Adipocyte (in vitro differentiated cells): ENCODE data around the gene HPS4.
A peak's percentile ranks its signal among the peaks of the same experiment; 100 is the strongest.

Experiments
- DNase-seq: peaks from one replicate; pipeline ENCODE4 v3.0.0-alpha.2; 2015; ENCODE audit warnings: low read depth
- H3K27me3 ChIP-seq: replicated peaks from 2 replicates; pipeline ENCODE4 v1.7.0; 2013; ENCODE audit warnings: mild to moderate bottlenecking, low read length, moderate library complexity; ENCODE audit not compliant: control insufficient read depth, insufficient read depth
- H3K36me3 ChIP-seq: 2 replicates; pipeline ENCODE4 v1.7.0; 2013; ENCODE audit warnings: low read length, mild to moderate bottlenecking, moderate library complexity; ENCODE audit not compliant: control insufficient read depth, insufficient read depth, severe bottlenecking
- H3K4me1 ChIP-seq: 2 replicates; pipeline ENCODE4 v1.7.0; 2013; ENCODE audit warnings: mild to moderate bottlenecking, low read length, moderate library complexity; ENCODE audit not compliant: control insufficient read depth, insufficient read depth
- H3K4me3 ChIP-seq: 2 replicates; pipeline ENCODE4 v1.7.0; 2013; ENCODE audit warnings: mild to moderate bottlenecking, low read length, moderate library complexity
- H3K9ac ChIP-seq: 2 replicates; pipeline ENCODE4 v1.7.0; 2013; ENCODE audit warnings: mild to moderate bottlenecking, low read length, moderate library complexity
- H3K9me3 ChIP-seq: 2 replicates; pipeline ENCODE4 v1.7.0; 2013; ENCODE audit warnings: mild to moderate bottlenecking, low read length, moderate library complexity; ENCODE audit not compliant: control insufficient read depth

The HPS4 gene

GRCh38 chr22:26492220-26492619, 8.6 kb upstream of the HPS4 start:
- Histone ChIP-seq H3K36me3 (peaks cover 89% of the 10 kb centered on the region), H3K4me3 (no peak overlapping the region), H3K9me3 (no peaks in the 10 kb centered on the region), H3K27me3 (no peaks in the 10 kb centered on the region), H3K9ac (no peak overlapping the region), H3K4me1 (no peaks in the 10 kb centered on the region)
- no peak for DNase-seq

- Histone ChIP-seq H3K4me1 (peaks cover 11% of the 10 kb centered on the region), H3K27me3 (no peaks in the 10 kb centered on the region), H3K36me3 (peaks cover 67% of the 10 kb centered on the region), H3K9me3 (no peaks in the 10 kb centered on the region), H3K9ac (no peak overlapping the region), H3K4me3 (no peak overlapping the region)
- no peak for DNase-seq
Observed at GRCh38 chr22:26489447-26490036, 6.0 kb upstream of the HPS4 start.

DNA sequence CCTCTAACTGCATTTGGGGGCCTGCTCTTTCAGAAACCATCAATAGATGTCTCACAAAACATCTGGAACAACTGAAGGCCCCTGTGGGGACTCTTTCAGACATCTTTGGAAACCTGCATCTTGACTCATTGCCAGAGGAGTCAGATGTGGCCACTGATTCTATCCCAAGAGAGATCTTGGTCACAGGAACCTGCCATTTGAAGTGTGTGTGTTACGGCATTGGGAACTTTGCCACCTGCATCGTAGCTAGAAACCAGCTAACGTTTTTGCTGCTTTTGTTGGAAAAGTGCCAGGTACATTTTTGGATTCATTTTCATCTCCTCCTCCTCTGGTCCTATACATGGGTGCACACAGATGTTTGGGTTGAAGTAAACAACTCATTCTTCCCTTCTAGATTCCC, 4.4 kb upstream of the HPS4 start:
- Histone ChIP-seq H3K36me3 (peaks cover 53% of the 10 kb centered on the region), H3K4me3 (no peak overlapping the region)

DNA sequence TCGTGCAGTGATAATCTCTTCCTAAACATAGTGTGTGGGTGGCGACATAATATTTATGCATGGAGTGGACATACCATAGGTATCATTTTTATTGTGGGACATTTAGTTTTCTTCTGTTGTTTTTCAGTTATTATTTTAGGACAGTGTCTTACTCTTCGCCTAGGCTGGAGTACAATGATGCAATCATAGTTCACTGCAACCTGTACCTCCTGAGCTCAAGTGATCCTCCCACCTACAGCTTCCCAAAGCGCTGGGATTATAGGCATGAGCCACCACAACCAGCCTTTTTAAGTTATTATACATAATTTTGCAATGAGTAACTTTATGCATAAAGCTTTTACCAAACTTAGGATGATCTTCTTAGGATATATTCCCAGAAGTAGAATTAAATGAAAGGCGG, 2.8 kb upstream of the HPS4 start:
- no peaks in the 10 kb centered on the region for H3K27me3 ChIP-seq
- H3K4me1 ChIP-seq = peaks cover 26% of the 10 kb centered on the region
- no peak overlapping the region for H3K9ac ChIP-seq
- H3K36me3 ChIP-seq = peaks cover 37% of the 10 kb centered on the region
- H3K9me3 ChIP-seq = no peaks in the 10 kb centered on the region
- no peak overlapping the region for H3K4me3 ChIP-seq
- DNase-seq = no peak

More for the DNA sequence above, 4.4 kb upstream of the HPS4 start:
- no peaks in the 10 kb centered on the region for H3K9me3 ChIP-seq
- H3K4me1 ChIP-seq = peaks cover 17% of the 10 kb centered on the region
- H3K9ac ChIP-seq = no peak overlapping the region
- H3K27me3 ChIP-seq = no peaks in the 10 kb centered on the region
- no peak for DNase-seq

- no peak for DNase-seq
- peaks cover 26% of the 10 kb centered on the region for H3K4me1 ChIP-seq
- H3K4me3 ChIP-seq = no peak overlapping the region
- H3K27me3 ChIP-seq = no peaks in the 10 kb centered on the region
- no peak overlapping the region for H3K9ac ChIP-seq
- no peaks in the 10 kb centered on the region for H3K9me3 ChIP-seq
- peaks cover 32% of the 10 kb centered on the region for H3K36me3 ChIP-seq
Observed at GRCh38 chr22:26485806-26486390, 2.3 kb upstream of the HPS4 start.

- Histone ChIP-seq H3K36me3 (peaks cover 25% of the 10 kb centered on the region), H3K9me3 (no peaks in the 10 kb centered on the region), H3K27me3 (no peaks in the 10 kb centered on the region), H3K4me3 (peak overlapping the region; percentile 93), H3K4me1 (peaks cover 26% of the 10 kb centered on the region), H3K9ac (peak overlapping the region; percentile 96)
- peak; percentile 49 for DNase-seq
Observed at GRCh38 chr22:26485013-26485412, 1.4 kb upstream of the HPS4 start.

DNA sequence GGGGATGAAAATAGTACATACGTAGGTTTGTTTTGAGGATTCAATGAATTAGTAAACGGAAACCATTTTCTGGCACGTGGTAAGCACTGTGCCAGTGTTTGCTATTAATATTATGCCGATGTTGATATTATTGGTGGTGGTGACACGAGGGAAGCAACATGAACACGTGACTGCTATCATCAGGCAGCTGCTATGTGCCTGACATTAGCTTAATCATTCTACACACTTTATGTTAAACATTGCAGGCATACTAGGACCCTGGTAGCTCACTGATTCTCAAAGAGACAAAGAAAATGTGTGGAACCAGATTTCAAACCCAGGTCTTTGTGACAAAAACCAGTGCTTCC, 750 bp upstream of the HPS4 start:
- Histone ChIP-seq H3K9me3 (no peaks in the 10 kb centered on the region), H3K4me1 (peaks cover 26% of the 10 kb centered on the region), H3K4me3 (peak overlapping the region; percentile 93), H3K27me3 (no peaks in the 10 kb centered on the region), H3K36me3 (peaks cover 19% of the 10 kb centered on the region), H3K9ac (peak overlapping the region; percentile 96)
- no peak for DNase-seq

DNA sequence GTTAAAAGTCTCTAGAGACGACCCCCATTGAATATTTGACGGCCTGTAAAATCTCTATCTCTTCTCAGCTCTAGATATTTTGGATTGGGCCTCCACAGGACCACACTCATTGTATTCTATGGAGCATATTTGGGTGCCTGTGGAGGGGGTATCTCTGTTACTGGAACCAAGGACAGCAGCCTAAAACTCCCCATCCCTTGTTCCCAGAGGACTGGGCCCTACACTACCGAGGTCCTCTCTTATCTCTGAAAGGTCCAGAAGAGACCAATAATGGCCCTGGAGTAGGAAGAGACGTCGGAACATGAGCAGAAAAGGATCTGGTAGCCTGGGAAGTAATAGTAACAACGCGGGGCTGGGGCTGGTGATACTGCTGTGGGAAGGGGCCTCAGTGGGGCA, 542 bp downstream of the HPS4 start:
- peak overlapping the region; percentile 93 for H3K4me3 ChIP-seq
- no peaks in the 10 kb centered on the region for H3K27me3 ChIP-seq
- no peaks in the 10 kb centered on the region for H3K9me3 ChIP-seq
- peaks cover 26% of the 10 kb centered on the region for H3K4me1 ChIP-seq
- no peak for DNase-seq
- peak overlapping the region; percentile 96 for H3K9ac ChIP-seq
- H3K36me3 ChIP-seq = peaks cover 7% of the 10 kb centered on the region

DNA sequence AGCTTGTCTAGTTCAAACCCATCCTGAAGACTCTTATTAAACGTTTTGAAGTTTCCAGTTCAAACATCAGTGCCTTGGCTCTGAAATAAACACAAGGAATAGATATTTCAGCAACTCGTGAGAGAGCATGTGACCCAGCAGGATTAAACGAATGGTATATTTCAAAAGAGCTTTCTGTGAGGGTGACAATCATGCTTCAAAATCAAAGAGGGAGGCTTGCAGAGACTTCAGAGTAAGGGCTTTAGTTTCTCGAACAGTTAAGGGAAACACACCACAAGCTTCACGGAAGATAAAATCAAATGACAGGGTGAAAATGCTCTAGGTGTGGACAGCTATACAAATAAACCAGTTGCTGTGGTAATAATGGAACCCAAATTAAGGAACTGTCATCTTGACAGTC, 1.4 kb downstream of the HPS4 start:
- Histone ChIP-seq H3K4me3 (no peak overlapping the region), H3K9ac (no peak overlapping the region), H3K36me3 (peaks cover 3% of the 10 kb centered on the region), H3K4me1 (peaks cover 26% of the 10 kb centered on the region), H3K27me3 (no peaks in the 10 kb centered on the region), H3K9me3 (no peaks in the 10 kb centered on the region)
- no peak for DNase-seq

GRCh38 chr22:26481694-26482093, 1.9 kb downstream of the HPS4 start:
- Histone ChIP-seq H3K9ac (no peak overlapping the region), H3K4me3 (no peak overlapping the region), H3K9me3 (no peaks in the 10 kb centered on the region), H3K36me3 (peaks cover 8% of the 10 kb centered on the region), H3K4me1 (peaks cover 26% of the 10 kb centered on the region), H3K27me3 (no peaks in the 10 kb centered on the region)
- no peak for DNase-seq

GRCh38 chr22:26481112-26481693, 2.4 kb downstream of the HPS4 start:
- Histone ChIP-seq H3K9me3 (no peaks in the 10 kb centered on the region), H3K9ac (no peak overlapping the region), H3K27me3 (no peaks in the 10 kb centered on the region), H3K36me3 (peaks cover 13% of the 10 kb centered on the region), H3K4me1 (peaks cover 26% of the 10 kb centered on the region), H3K4me3 (no peak overlapping the region)
- no peak for DNase-seq

- no peaks in the 10 kb centered on the region for H3K9me3 ChIP-seq
- peaks cover 25% of the 10 kb centered on the region for H3K4me1 ChIP-seq
- H3K36me3 ChIP-seq = peaks cover 19% of the 10 kb centered on the region
- DNase-seq = no peak
- H3K9ac ChIP-seq = no peak overlapping the region
- no peaks in the 10 kb centered on the region for H3K27me3 ChIP-seq
- no peak overlapping the region for H3K4me3 ChIP-seq
Observed at GRCh38 chr22:26480611-26480932, 3.0 kb downstream of the HPS4 start.
